Lower lobe of right lung (tissue), 2 donors: ENCODE measurements around the gene GPR33. TPM values are rescaled to one million over a fixed set of nuclear protein-coding genes. Genes with fewer than 3 reads are reported as not detected.
A peak's percentile ranks its signal among the peaks of the same experiment; 100 is the strongest.

Source experiments
- ATAC-seq, 2 donors: fragments of 200-7000 bp; cut with Tn5 transposase; one replicate each; pipeline ENCODE4 v1.9.1; 2020 to 2022; ENCODE audit warnings: mild to moderate bottlenecking in 2 of 2, moderate library complexity in 2 of 2
- DNase-seq: peaks from one replicate; pipeline ENCODE4 v3.0.0-alpha.2; 2020
- H3K27ac ChIP-seq: fragments of 200-600 bp; one replicate; pipeline ENCODE4 v1.8.0; 2022
- H3K27me3 ChIP-seq: fragments of 200-600 bp; one replicate; pipeline ENCODE4 v1.8.0; 2022; ENCODE audit warnings: low read depth
- H3K36me3 ChIP-seq: fragments of 200-600 bp; one replicate; pipeline ENCODE4 v1.8.0; 2022; ENCODE audit warnings: mild to moderate bottlenecking
- H3K4me1 ChIP-seq: fragments of 200-600 bp; one replicate; pipeline ENCODE4 v1.8.0; 2022
- H3K4me3 ChIP-seq: fragments of 200-600 bp; one replicate; pipeline ENCODE4 v1.8.0; 2022; ENCODE audit warnings: mild to moderate bottlenecking
- H3K9me3 ChIP-seq: fragments of 200-600 bp; one replicate; pipeline ENCODE4 v1.8.0; 2022
- intact Hi-C: fragments of 100-400 bp; cut with DNase I; formaldehyde crosslinking; loops from one replicate; pipeline ENCODE4 v1.11.0; 2022
- total RNA-seq: library from RNA; stranded (reverse); fragmentation: NEBNext Ultra II Directional; extraction: Animal tissue kit (Norgen Biotek cat#: 25700); gene quantifications from one replicate; pipeline ENCODE4 v1.2.1, GENCODE V29; 2021
- TF ChIP-seq, protein P1 (sequence below): fragments of 200-600 bp; IDR thresholded peaks from one replicate; pipeline ENCODE4 v1.8.0; 2022; ENCODE audit warnings: antibody characterized with exemption, mild to moderate bottlenecking
- donor health status: DM: no; HTN: yes; CAD: no; lungs with severe emphysema.

GPR33 gene
- total RNA-seq, 1 donor from 2014 or later = not detected

DNA sequence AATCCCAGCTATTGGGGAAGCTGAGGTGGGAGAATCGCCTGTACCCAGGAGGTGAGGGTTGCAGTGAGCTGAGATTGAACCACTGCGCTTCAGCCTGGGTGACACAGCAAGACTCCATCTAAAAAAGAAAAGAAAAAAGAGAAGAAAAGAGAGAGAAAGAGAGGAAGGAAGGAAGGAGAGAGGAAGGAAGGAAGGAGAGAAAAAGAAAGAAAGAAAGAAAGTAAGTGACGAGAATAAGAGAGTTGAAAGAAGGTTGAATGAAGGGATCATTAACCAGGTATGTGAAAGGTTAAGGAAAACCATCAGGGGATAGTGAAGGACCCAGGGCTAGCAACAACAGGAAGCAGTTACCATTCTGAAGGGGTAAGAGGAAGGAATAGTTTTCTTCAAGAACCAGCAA lies 26.3 kb downstream of the GPR33 start:
- TF ChIP-seq, protein P1, sequence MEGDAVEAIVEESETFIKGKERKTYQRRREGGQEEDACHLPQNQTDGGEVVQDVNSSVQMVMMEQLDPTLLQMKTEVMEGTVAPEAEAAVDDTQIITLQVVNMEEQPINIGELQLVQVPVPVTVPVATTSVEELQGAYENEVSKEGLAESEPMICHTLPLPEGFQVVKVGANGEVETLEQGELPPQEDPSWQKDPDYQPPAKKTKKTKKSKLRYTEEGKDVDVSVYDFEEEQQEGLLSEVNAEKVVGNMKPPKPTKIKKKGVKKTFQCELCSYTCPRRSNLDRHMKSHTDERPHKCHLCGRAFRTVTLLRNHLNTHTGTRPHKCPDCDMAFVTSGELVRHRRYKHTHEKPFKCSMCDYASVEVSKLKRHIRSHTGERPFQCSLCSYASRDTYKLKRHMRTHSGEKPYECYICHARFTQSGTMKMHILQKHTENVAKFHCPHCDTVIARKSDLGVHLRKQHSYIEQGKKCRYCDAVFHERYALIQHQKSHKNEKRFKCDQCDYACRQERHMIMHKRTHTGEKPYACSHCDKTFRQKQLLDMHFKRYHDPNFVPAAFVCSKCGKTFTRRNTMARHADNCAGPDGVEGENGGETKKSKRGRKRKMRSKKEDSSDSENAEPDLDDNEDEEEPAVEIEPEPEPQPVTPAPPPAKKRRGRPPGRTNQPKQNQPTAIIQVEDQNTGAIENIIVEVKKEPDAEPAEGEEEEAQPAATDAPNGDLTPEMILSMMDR = no peak
- H3K4me1 ChIP-seq = peaks cover 13% of the 10 kb centered on the region
- H3K36me3 ChIP-seq = no peaks in the 10 kb centered on the region
- no peaks in the 10 kb centered on the region for H3K27me3 ChIP-seq
- H3K4me3 ChIP-seq = no peak overlapping the region
- intact Hi-C loops = no loop called here
- no peak overlapping the region for H3K27ac ChIP-seq
- DNase-seq (no peak), ATAC-seq (no peak)
- H3K9me3 ChIP-seq = no peaks in the 10 kb centered on the region

DNA sequence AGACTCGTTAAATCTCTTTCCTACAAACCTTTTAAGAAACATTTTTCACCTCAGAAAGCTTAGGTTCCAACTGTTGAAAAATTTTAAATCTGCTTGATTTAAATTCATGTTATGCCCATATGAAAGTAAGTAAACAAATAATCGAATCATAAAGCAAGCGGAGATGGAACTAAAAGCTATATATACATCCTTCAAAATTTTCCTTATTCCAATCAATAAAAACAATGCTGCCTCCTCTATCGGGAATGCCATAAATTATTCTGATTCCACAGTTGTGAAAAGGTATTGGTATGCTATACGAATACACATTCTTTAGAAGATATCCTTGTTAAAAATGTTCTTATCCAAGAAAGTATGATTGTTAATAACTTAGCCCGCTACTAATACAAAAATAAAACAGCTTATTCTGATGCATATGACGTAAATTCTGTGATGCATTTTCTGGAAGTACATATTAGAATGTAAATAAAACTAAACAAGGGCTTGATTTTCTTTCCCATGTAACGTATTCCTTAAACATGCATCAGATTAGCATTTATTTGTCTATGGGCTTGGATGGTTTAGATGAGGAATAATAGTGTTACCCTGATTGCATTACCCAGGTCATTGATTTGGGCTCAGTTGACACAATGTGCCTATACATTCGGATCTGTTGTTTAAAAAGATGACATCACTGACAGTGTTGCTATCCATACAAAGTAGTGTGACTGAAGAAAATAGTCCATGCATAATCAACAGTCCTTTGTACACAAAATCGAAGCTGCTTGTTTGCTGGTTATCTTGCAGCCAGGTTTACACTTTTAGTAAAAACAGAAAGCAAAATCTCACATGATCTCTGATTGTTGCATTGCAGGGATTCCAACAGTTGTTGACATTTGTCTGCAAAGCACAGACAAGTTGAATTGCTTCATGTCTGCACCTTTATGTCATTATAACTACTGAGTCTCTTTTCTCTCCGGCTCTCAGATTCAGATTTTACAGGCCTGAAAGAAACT lies 29.9 kb downstream of the GPR33 start:
- Histone ChIP-seq H3K4me3 (peak overlapping the region; percentile 79), H3K27ac (peak overlapping the region; percentile 91), H3K9me3 (no peaks in the 10 kb centered on the region), H3K36me3 (peaks cover 2% of the 10 kb centered on the region), H3K27me3 (no peaks in the 10 kb centered on the region), H3K4me1 (peaks cover 23% of the 10 kb centered on the region)
- intact Hi-C loops = no loop called here
- TF ChIP-seq, protein P1 = no peak
- DNase-seq = no peak
- peak in 1 of 2 donors; percentile 26 for ATAC-seq

DNA sequence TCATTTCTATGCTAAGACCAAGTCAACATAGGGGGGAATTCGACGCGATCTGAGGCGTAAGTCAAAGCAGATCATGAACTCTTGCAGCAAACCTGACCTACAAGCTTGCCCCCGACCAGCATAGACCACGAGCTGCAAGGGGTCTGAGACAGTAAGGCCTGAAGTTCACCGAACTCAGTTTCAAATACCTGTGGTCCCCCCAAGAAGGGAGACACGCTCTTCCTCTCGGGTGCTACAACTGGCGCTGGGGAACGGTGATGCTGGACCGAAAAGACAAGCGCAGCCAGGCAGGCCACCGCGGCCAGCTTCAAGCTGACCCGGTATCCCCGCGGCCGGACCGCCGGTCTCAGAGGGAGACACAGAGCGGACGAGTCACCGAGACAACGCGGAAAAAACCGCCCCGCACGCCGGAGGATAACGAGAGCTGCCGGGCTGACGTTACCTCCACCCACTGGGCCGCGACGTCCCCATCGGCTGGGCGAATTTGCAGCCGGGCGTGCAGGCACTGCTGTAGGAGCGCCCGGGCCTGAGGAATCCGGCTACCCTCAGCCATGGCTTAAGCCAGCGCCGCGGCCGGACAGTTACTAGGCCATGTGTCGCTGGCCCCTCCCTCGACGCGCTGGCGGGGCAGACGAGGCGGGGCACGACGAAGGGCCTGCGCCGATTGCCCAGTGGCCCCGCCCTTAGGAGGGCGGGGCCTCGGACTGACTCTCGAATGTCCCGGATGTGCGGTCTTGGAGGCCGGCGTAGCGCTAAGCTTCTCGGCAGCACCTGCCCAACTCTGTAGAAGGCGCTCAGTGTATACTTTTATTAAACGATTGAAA lies 30.8 kb downstream of the GPR33 start, which contains the start of gene DTD2:
Gene DTD2 (minus strand): TSS at position 666 of the 824 bp plus-strand sequence. CDS start 113 bp downstream, at position 553.
- TF ChIP-seq, protein P1 = no peak
- Histone ChIP-seq H3K27me3 (no peaks in the 10 kb centered on the region), H3K9me3 (no peaks in the 10 kb centered on the region), H3K36me3 (peaks cover 11% of the 10 kb centered on the region), H3K4me3 (peak within 1 kb of the TSS; percentile 79), H3K27ac (peak within 1 kb of the TSS; percentile 91), H3K4me1 (peaks cover 23% of the 10 kb centered on the region)
- ATAC-seq = peak; percentile 100
- DNase-seq = peak; percentile 96
- intact Hi-C loops = no loop called here

DNA sequence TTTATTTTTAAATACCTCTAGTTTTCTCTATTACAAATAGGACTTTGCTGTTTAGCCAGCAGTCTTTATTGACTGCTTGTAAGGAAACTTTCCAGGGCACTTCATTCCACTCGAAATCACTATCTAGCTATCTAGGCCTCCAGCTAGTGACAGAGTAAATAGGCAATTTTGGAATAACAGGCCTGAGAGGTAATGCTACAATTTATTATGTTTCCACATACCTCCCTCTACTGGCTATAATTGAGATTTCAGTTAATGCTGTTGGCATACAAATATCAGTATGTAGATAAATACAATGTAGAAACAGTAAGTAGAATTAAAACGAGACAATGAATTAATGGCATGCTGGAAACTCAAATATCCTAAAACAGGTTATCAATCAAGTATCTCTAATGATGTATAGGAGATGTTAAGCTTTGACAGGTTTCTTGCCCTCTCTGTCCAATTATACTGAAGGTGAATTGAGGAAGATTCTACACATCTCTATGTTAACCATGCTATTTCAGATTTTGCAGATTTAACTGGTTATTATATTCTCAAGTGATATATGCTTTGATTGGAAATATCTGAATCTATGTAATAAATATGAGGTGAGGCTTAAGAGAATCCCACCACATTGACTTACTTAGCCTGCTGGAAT lies 37.7 kb downstream of the GPR33 start:
- ATAC-seq (peak in 1 of 2 donors; percentile 78), DNase-seq (no peak)
- intact Hi-C loops = no loop called here
- Histone ChIP-seq H3K27ac (no peak overlapping the region), H3K4me1 (no peaks in the 10 kb centered on the region), H3K9me3 (no peaks in the 10 kb centered on the region), H3K4me3 (no peak overlapping the region), H3K36me3 (peaks cover 32% of the 10 kb centered on the region), H3K27me3 (no peaks in the 10 kb centered on the region)
- TF ChIP-seq, protein P1 = peak; percentile 58

DNA sequence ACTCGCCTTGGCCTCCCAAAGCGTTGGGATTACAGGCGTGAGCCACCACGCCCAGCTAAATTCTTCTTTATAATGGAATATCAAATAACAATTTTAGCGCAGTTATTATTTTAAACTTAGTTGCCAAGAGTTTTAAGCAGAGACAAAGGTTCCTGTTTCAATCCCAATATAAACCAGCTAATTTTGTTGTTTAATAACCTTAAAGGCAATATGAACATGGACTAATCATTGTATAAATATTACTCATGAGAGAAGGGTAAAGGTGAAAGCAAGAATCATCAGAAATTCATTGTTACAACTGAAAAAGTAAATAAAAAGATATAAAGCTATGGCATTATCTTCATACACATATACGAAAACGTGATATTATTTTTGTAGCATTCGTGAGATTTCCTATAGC lies 38.7 kb downstream of the GPR33 start:
- ATAC-seq (no peak), DNase-seq (no peak)
- TF ChIP-seq, protein P1 = no peak
- no peaks in the 10 kb centered on the region for H3K4me1 ChIP-seq
- H3K4me3 ChIP-seq = no peak overlapping the region
- H3K27ac ChIP-seq = no peak overlapping the region
- intact Hi-C loops = no loop called here
- H3K27me3 ChIP-seq = no peaks in the 10 kb centered on the region
- H3K9me3 ChIP-seq = no peaks in the 10 kb centered on the region
- peaks cover 32% of the 10 kb centered on the region for H3K36me3 ChIP-seq
